Vein endothelial cell (primary cell): Measurements from ENCODE around the gene CRLF2. TPM values are rescaled to one million over a fixed set of nuclear protein-coding genes. Genes with fewer than 3 reads are reported as not detected.

ENCODE experiments used
- total RNA-seq: library from RNA; depleted of rRNA; stranded (reverse); fragments of >200 nt; gene quantifications from 2 replicates; pipeline ENCODE4 v1.2.3, GENCODE V29; 2012

Gene CRLF2
- total RNA-seq = not detected in 2 replicates

DNA sequence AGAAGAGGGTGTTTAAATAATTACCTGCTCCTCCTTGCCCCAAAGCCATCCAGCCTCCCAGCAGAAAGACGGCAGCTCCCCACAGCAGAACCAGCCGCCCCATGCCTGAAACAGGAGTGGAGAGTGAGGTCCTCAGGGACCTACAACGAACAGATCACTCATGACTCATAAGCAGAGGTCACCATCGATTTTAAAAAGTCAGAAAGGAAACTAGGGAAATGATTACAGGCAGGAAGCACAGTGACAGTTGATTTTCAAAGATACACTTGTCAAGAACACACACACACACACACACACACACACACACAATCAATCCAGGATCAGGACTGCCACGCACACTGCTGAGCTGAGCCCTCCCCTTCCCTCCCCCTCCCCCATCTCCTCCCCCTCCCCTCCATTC is at the start of gene CRLF2:
Gene CRLF2, minus strand, starts transcription at position 118 of the 400 bp plus-strand sequence. Its CDS starts 15 bp downstream, at position 103.

Other genes with a start within 250 kb of the CRLF2 start
- gene CSF2RA, start 56.2 kb upstream of the CRLF2 start, total RNA-seq = not detected in 2 replicates
- 22.4 and 25.2 TPM in 2 replicates for gene IL3RA, start 124.1 kb upstream of the CRLF2 start, total RNA-seq
- 381 and 408 TPM in 2 replicates for gene SLC25A6, start 179.5 kb upstream of the CRLF2 start, total RNA-seq
- gene ASMTL, start 240.3 kb upstream of the CRLF2 start, total RNA-seq = 23.6 and 33.6 TPM in 2 replicates